Amygdala (tissue), 56 donors: ENCODE data around the gene PPP6R3.
"Not testable (repeated sequence)": the region's sequence is repeated elsewhere in the genome, so short reads cannot be mapped to it uniquely, and the experiment has no call there.

ENCODE experiments used
- DNase-seq, 56 donors: peaks; one replicate each; lab custom pipeline; 2025; lab: John Stamatoyannopoulos, UW

The PPP6R3 gene

GRCh38 chr11:68521969-68522652 lies 61.6 kb downstream of the PPP6R3 start:
- DNase-seq: no peak

- no peak for DNase-seq
These were observed 62.5 kb downstream of the PPP6R3 start for GRCh38 chr11:68523033-68523432.

- DNase-seq: peak in 3 of 56 donors; percentile 4 to 5 (median 5)
These were observed 63.2 kb downstream of the PPP6R3 start for GRCh38 chr11:68523743-68524142.

GRCh38 chr11:68524213-68524612 lies 63.7 kb downstream of the PPP6R3 start:
- DNase-seq: no peak

GRCh38 chr11:68524681-68525080 lies 64.1 kb downstream of the PPP6R3 start:
- no peak for DNase-seq

- no peak for DNase-seq
These were observed 64.8 kb downstream of the PPP6R3 start for GRCh38 chr11:68525336-68525735.

- no peak for DNase-seq
These were observed 65.4 kb downstream of the PPP6R3 start for GRCh38 chr11:68525930-68526329.

GRCh38 chr11:68527585-68527984 lies 67.0 kb downstream of the PPP6R3 start:
- no peak for DNase-seq

GRCh38 chr11:68528630-68529029 lies 68.1 kb downstream of the PPP6R3 start:
- DNase-seq: no peak

- DNase-seq: no peak
These were observed 70.7 kb downstream of the PPP6R3 start for GRCh38 chr11:68531129-68531693.

GRCh38 chr11:68532727-68533369 lies 72.3 kb downstream of the PPP6R3 start:
- no peak for DNase-seq

- no peak for DNase-seq
These were observed 73.4 kb downstream of the PPP6R3 start for GRCh38 chr11:68533945-68534344.

- no peak for DNase-seq
These were observed 74.5 kb downstream of the PPP6R3 start for GRCh38 chr11:68535098-68535497.

GRCh38 chr11:68536706-68537105 lies 76.2 kb downstream of the PPP6R3 start:
- no peak for DNase-seq

- no peak for DNase-seq
These were observed 77.5 kb downstream of the PPP6R3 start for GRCh38 chr11:68538025-68538424.

GRCh38 chr11:68539395-68539794 lies 78.8 kb downstream of the PPP6R3 start:
- no peak for DNase-seq

- not testable (repeated sequence) for DNase-seq
These were observed 80.0 kb downstream of the PPP6R3 start for GRCh38 chr11:68540504-68540903.

- no peak for DNase-seq
These were observed 80.6 kb downstream of the PPP6R3 start for GRCh38 chr11:68541116-68541515.

GRCh38 chr11:68541991-68542390 lies 81.4 kb downstream of the PPP6R3 start:
- no peak for DNase-seq

GRCh38 chr11:68542617-68543016 lies 82.1 kb downstream of the PPP6R3 start:
- DNase-seq: no peak

GRCh38 chr11:68543594-68543993 lies 83.0 kb downstream of the PPP6R3 start:
- no peak for DNase-seq

- DNase-seq: no peak
These were observed 84.8 kb downstream of the PPP6R3 start for GRCh38 chr11:68545347-68545746.
